CD8-positive, alpha-beta memory T cell (primary cell): Measurements from ENCODE around the gene SLC7A7. TPM values are rescaled to one million over a fixed set of nuclear protein-coding genes. Genes with fewer than 3 reads are reported as not detected.

Experiments
- CTCF ChIA-PET: fragments of 350-600 bp; sonication (Branson Sonifier 250); formaldehyde crosslinking; loops from one replicate; lab custom pipeline; 2021; ENCODE audit warnings: antibody characterized with exemption; lab: Charles Lee
- POLR2A ChIA-PET: fragments of 350-600 bp; sonication (Branson Sonifier 250); formaldehyde crosslinking; loops from one replicate; lab custom pipeline; 2021; ENCODE audit warnings: antibody characterized with exemption; lab: Charles Lee
- DNase-seq, 5 donors: peaks; one replicate each; pipeline versions ENCODE4 v3.0.0 to v3.0.0-alpha.2; 2020 to 2022; ENCODE audit warnings: mixed read lengths in 1 of 5
- H3K27ac ChIP-seq: one replicate; pipeline ENCODE4 v1.7.0; 2013; ENCODE audit warnings: low read depth, mild to moderate bottlenecking, low read length, moderate library complexity
- H3K27me3 ChIP-seq: 2 replicates; pipeline ENCODE4 v1.7.0; 2013; ENCODE audit warnings: low read length, mild to moderate bottlenecking; ENCODE audit not compliant: insufficient read depth, poor library complexity, severe bottlenecking
- H3K36me3 ChIP-seq: 2 replicates; pipeline ENCODE4 v1.7.0; 2013; ENCODE audit warnings: mild to moderate bottlenecking, low read length, moderate library complexity; ENCODE audit not compliant: insufficient read depth
- H3K4me1 ChIP-seq: 2 replicates; pipeline ENCODE4 v1.7.0; 2013; ENCODE audit warnings: mild to moderate bottlenecking, low read length, moderate library complexity; ENCODE audit not compliant: insufficient read depth
- H3K4me3 ChIP-seq: 2 replicates; pipeline ENCODE4 v1.7.0; 2013; ENCODE audit warnings: mild to moderate bottlenecking, low read length
- H3K9me3 ChIP-seq: 2 replicates; pipeline ENCODE4 v1.7.0; 2013; ENCODE audit warnings: mild to moderate bottlenecking, low read length
- H3K27ac Mint-ChIP-seq, 8 donors: one replicate each; pipeline ENCODE4 v1.8.0; 2020 to 2021; ENCODE audit warnings: mixed read lengths in 8 of 8, mild to moderate bottlenecking in 6 of 8, inconsistent platforms in 3 of 8, moderate library complexity in 3 of 8
- H3K27me3 Mint-ChIP-seq, 2 donors: one replicate each; pipeline ENCODE4 v1.8.0; 2020 to 2021; ENCODE audit warnings: mixed read lengths in 2 of 2, mild to moderate bottlenecking in 1 of 2, moderate library complexity in 1 of 2
- H3K36me3 Mint-ChIP-seq, 3 donors: one replicate each; pipeline ENCODE4 v1.8.0; 2020 to 2021; ENCODE audit warnings: mixed read lengths in 3 of 3, inconsistent platforms in 1 of 3, mild to moderate bottlenecking in 1 of 3
- H3K4me1 Mint-ChIP-seq, 3 donors: one replicate each; pipeline ENCODE4 v1.8.0; 2020 to 2021; ENCODE audit warnings: mixed read lengths in 3 of 3, inconsistent platforms in 1 of 3, mild to moderate bottlenecking in 1 of 3
- H3K4me3 Mint-ChIP-seq, 7 donors: one replicate each; pipeline ENCODE4 v1.8.0; 2020 to 2021; ENCODE audit warnings: mixed read lengths in 7 of 7, mild to moderate bottlenecking in 6 of 7, moderate library complexity in 4 of 7, inconsistent platforms in 2 of 7
- H3K9me3 Mint-ChIP-seq, 5 donors: one replicate each; pipeline ENCODE4 v1.8.0; 2020 to 2022; ENCODE audit warnings: mixed read lengths in 5 of 5, mild to moderate bottlenecking in 3 of 5, moderate library complexity in 2 of 5, inconsistent platforms in 1 of 5
- polyA plus RNA-seq: library from polyadenylated mRNA; unstranded; fragments of 300-500 nt; fragmentation: Illumina TruSeq; gene quantifications from one replicate; pipeline ENCODE4 v1.2.3, GENCODE V29; 2021
- total RNA-seq, 2 experiments: library from RNA; stranded (reverse); gene quantifications; one replicate each; pipeline ENCODE4 v1.2.3, GENCODE V29; 2021

Gene SLC7A7
- total and polyA plus RNA-seq, 3 experiments from 2014 or later, result 0.70 to 0.75 TPM; not detected in 1

DNA sequence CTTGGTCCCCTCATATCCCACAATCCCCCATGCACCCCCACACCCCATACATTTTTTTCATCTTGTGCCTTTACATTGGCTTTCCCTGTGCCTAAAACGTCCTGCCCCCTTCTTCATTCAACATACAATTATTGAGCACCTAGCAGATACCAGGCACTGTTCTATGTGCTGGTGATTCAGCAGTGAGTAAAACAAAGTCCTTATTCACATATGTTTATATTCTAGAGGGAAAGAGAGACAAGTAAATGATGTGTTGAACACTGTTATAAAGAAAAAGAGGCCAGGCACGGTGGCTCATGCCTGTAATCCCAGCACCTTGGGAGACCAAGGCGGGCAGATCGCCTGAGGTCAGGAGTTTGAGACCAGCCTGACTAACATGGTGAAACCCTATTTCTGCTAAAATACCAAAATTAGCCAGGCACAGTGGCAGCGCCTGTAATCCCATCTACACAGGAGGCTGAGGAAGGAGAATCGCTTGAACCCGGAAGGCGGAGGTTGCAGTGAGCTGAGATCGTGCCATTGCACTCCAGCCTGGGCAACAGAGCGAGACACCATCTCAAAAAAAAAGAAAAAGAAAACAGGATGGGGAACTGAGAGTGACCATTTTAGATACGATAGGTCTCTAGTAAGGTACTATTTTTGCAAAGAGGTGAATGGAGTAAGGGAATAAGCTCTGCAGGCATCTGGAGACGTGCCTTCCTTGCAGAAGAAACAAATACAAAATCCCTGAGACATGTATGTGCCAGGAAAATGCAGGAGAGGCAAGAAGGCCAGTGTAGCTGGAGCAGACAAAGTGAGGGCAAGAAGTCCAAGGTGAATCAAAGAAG lies 12.2 kb downstream of the SLC7A7 start:
- no peak for DNase-seq
- POLR2A ChIA-PET, result no interaction called here
- Histone ChIP-seq H3K27me3 (no peaks in the 10 kb centered on the region), H3K4me1 (no peaks in the 10 kb centered on the region), H3K36me3 (no peaks in the 10 kb centered on the region), H3K4me3 (no peak overlapping the region), H3K27ac (no peak overlapping the region), H3K9me3 (no peaks in the 10 kb centered on the region)
- CTCF ChIA-PET, result no interaction called here
- H3K4me1 Mint-ChIP-seq, result no peaks in the 10 kb centered on the region
- no peak overlapping the region for H3K27ac Mint-ChIP-seq
- peaks cover 30 to 69% of the 10 kb centered on the region in 2 donors for H3K27me3 Mint-ChIP-seq
- peaks cover 0 to 2% (median 0%) of the 10 kb centered on the region in 5 donors for H3K9me3 Mint-ChIP-seq
- peaks cover 0 to 3% (median 0%) of the 10 kb centered on the region in 3 donors for H3K36me3 Mint-ChIP-seq
- no peak overlapping the region for H3K4me3 Mint-ChIP-seq

DNA sequence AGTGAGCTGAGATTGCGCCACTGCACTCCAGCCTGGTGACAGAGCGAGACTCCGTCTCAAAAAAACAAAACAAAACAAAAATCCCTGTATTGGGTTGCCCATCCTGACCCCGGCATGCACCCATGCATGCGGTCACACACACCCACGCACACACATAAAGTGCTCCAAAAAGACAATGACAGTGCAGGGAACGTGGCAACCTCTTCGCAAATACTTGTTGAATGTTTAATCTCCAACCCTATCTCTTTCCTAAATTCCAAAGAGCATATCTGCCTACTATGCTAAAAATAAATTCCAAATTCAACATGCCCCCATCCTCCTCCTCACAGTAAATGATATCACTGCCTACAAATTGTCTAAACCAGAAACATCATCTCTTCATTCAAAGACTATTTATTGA lies 13.5 kb downstream of the SLC7A7 start:
- Histone ChIP-seq H3K4me1 (no peaks in the 10 kb centered on the region), H3K27me3 (no peaks in the 10 kb centered on the region), H3K36me3 (no peaks in the 10 kb centered on the region), H3K27ac (no peak overlapping the region), H3K9me3 (no peaks in the 10 kb centered on the region), H3K4me3 (no peak overlapping the region)
- no peak for DNase-seq
- peaks cover 36 to 72% of the 10 kb centered on the region in 2 donors for H3K27me3 Mint-ChIP-seq
- H3K4me3 Mint-ChIP-seq, result no peak overlapping the region
- ChIA-PET POLR2A (no interaction called here), CTCF (no interaction called here)
- peaks cover 0 to 3% (median 0%) of the 10 kb centered on the region in 3 donors for H3K36me3 Mint-ChIP-seq
- no peaks in the 10 kb centered on the region for H3K4me1 Mint-ChIP-seq
- no peak overlapping the region for H3K27ac Mint-ChIP-seq
- peaks cover 0 to 2% (median 0%) of the 10 kb centered on the region in 5 donors for H3K9me3 Mint-ChIP-seq

DNA sequence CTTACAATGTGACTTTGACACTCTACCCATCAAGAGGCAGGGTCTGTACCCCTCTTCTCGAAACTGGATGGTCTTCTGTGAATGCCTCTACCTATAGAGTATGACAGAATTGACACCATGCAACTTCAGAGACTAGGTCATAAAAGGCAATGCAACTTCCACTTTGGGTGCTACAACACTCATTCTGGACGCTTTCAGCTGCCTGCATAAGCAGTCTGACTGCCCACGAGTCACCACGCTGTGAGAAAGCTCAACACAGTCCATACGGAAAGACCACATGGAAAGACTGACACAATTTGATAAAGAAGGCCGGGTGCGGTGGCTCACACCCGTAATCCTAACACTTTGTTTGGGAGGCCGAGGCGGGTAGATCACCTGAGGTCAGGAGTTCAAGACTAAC lies 14.9 kb downstream of the SLC7A7 start:
- Histone ChIP-seq H3K36me3 (no peaks in the 10 kb centered on the region), H3K27me3 (no peaks in the 10 kb centered on the region), H3K27ac (no peak overlapping the region), H3K9me3 (no peaks in the 10 kb centered on the region), H3K4me1 (no peaks in the 10 kb centered on the region), H3K4me3 (no peak overlapping the region)
- POLR2A ChIA-PET, result no interaction called here
- Mint-ChIP-seq H3K27me3 (peaks cover 35 to 76% of the 10 kb centered on the region in 2 donors), H3K4me3 (no peak overlapping the region), H3K9me3 (no peaks in the 10 kb centered on the region), H3K27ac (no peak overlapping the region), H3K4me1 (no peaks in the 10 kb centered on the region), H3K36me3 (peaks cover 0 to 3% (median 2%) of the 10 kb centered on the region in 3 donors)
- CTCF ChIA-PET, result no interaction called here
- DNase-seq, result no peak

DNA sequence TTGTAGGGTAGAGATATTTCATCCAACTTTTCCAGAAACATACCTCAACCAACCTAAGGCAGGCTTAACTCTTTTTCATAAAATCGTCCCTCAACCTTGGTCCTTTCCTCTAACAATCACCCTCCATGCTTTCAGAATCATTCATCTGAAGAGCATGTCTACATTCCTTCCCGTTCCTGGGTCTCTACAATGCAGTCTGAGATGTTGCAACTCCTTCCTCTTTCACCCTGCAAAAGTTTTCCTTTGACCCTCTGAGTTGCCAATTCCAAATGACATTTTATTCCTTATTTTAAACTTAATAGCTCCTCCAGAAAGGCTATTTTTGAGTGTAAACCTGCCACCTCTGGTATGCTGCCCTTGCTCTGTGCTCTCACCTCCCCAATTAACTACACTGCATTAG lies 16.7 kb downstream of the SLC7A7 start:
- H3K4me3 ChIP-seq, result no peak overlapping the region
- no peaks in the 10 kb centered on the region for H3K36me3 ChIP-seq
- no peak overlapping the region for H3K27ac ChIP-seq
- H3K4me1 ChIP-seq, result no peaks in the 10 kb centered on the region
- DNase-seq, result no peak
- H3K4me3 Mint-ChIP-seq, result no peak overlapping the region
- no peaks in the 10 kb centered on the region for H3K27me3 ChIP-seq
- H3K9me3 ChIP-seq, result no peaks in the 10 kb centered on the region
- peaks cover 0 to 3% (median 2%) of the 10 kb centered on the region in 3 donors for H3K36me3 Mint-ChIP-seq
- no peaks in the 10 kb centered on the region for H3K4me1 Mint-ChIP-seq
- ChIA-PET POLR2A (no interaction called here), CTCF (no interaction called here)
- H3K9me3 Mint-ChIP-seq, result no peaks in the 10 kb centered on the region
- H3K27me3 Mint-ChIP-seq, result peaks cover 34 to 72% of the 10 kb centered on the region in 2 donors
- H3K27ac Mint-ChIP-seq, result no peak overlapping the region

DNA sequence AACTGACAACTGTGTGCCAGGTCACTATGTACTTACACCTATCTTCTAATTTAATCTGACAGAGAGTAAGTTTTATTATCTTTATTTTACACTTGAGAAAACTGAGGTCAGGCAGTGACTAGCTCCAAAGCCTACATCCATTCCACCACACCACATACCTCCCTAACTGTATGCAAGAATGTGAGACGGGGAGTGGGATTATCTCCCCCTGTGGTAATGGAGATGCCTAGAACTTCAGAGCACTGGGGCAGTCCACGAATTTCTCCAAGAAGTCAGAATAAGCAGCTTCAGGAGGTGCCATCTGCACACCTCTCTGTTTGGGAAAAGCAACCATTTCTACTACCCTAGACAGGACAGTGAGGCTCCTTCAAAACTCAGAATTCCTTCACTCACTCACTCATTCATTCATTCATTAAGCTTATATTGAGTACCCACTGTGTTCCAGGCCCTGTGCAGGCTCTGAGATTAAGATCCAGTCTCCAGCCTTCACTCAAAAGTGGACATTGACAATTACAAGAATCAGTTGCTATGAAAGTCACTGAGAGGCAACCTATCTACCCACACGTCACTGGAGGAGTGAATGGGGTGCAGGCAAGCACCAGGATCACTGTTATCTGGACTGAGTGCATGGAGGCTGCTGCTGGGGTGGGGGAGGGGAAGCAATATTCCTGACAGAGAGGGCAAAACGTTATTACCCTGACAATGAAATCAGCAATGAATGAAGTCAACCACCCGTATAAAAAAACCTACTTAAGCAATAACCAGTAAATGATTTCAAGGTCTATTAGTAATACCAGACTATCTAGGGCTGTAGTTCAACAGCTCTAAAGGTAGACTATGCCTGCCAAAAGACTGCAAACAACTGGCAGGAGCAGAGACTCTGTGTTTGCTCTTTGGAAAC lies 18.0 kb downstream of the SLC7A7 start:
- Histone ChIP-seq H3K27me3 (no peaks in the 10 kb centered on the region), H3K27ac (no peak overlapping the region), H3K36me3 (no peaks in the 10 kb centered on the region), H3K4me3 (no peak overlapping the region), H3K9me3 (no peaks in the 10 kb centered on the region), H3K4me1 (no peaks in the 10 kb centered on the region)
- CTCF ChIA-PET, result no interaction called here
- peaks cover 0 to 2% (median 0%) of the 10 kb centered on the region in 3 donors for H3K36me3 Mint-ChIP-seq
- DNase-seq, result no peak
- no peak overlapping the region for H3K27ac Mint-ChIP-seq
- H3K4me3 Mint-ChIP-seq, result no peak overlapping the region
- H3K27me3 Mint-ChIP-seq, result peaks cover 32 to 61% of the 10 kb centered on the region in 2 donors
- H3K4me1 Mint-ChIP-seq, result no peaks in the 10 kb centered on the region
- POLR2A ChIA-PET, result no interaction called here
- H3K9me3 Mint-ChIP-seq, result no peaks in the 10 kb centered on the region

DNA sequence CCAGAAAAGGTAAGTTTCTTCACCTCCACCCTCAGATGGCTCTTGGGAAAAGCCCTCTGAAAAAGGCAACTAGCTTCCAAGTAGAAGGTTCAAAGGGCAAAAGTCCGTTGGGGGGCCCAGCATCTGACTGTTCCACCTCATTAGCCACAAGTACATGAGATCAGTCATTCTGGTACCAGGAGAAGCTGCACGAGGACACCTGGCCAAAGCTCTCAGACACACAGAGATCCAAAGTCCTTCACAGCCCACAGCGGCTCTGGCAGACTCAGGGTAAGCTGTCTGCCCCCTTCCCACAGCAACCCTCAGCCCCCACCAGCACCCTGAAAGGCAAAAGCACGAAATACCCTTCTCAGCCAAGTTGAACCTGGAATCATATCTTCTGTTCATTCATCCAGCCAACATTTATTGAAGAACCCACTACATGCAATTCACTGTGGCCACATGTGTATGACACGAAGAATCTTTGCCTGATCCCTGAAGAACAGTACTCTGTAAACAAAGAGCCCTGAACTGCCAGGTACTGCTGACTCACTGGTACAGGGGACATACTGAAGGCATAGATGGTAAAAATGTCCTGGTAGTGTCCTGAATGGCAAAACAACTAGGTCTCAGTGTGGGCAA lies 19.0 kb downstream of the SLC7A7 start:
- H3K36me3 Mint-ChIP-seq, result peaks cover 0 to 2% (median 0%) of the 10 kb centered on the region in 3 donors
- no peaks in the 10 kb centered on the region for H3K4me1 Mint-ChIP-seq
- no peak for DNase-seq
- H3K27ac Mint-ChIP-seq, result no peak overlapping the region
- Histone ChIP-seq H3K36me3 (no peaks in the 10 kb centered on the region), H3K27ac (no peak overlapping the region), H3K27me3 (no peaks in the 10 kb centered on the region), H3K4me3 (no peak overlapping the region), H3K9me3 (no peaks in the 10 kb centered on the region), H3K4me1 (no peaks in the 10 kb centered on the region)
- POLR2A ChIA-PET, result no interaction called here
- CTCF ChIA-PET, result no interaction called here
- no peak overlapping the region for H3K4me3 Mint-ChIP-seq
- peaks cover 29 to 57% of the 10 kb centered on the region in 2 donors for H3K27me3 Mint-ChIP-seq
- no peaks in the 10 kb centered on the region for H3K9me3 Mint-ChIP-seq

DNA sequence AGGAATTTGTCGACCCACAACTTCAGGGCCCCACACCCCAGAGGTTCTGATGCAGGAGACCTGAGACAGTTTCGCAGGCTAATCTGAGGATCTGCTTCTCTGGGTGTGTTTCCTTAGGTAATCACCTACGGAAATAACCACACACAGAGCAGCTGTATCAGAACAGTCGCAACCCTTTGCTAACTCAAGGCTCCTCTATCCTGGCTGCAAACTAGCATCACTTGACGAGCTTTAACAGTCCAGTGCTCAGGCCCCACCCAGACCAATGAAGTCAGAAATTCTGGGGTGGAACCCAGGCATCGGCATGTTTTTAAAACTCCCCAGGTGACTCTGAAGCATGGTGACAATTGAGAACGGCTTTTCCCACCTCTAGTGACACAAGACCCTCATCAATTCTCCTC lies 20.7 kb downstream of the SLC7A7 start:
- ChIA-PET CTCF (no interaction called here), POLR2A (no interaction called here)
- H3K9me3 ChIP-seq, result no peaks in the 10 kb centered on the region
- Mint-ChIP-seq H3K4me3 (no peak overlapping the region), H3K9me3 (no peaks in the 10 kb centered on the region), H3K36me3 (peaks cover 0 to 2% (median 0%) of the 10 kb centered on the region in 3 donors), H3K27ac (no peak overlapping the region), H3K4me1 (no peaks in the 10 kb centered on the region), H3K27me3 (peaks cover 19 to 45% of the 10 kb centered on the region in 2 donors)
- DNase-seq, result no peak
- H3K36me3 ChIP-seq, result no peaks in the 10 kb centered on the region
- no peaks in the 10 kb centered on the region for H3K4me1 ChIP-seq
- no peak overlapping the region for H3K4me3 ChIP-seq
- no peaks in the 10 kb centered on the region for H3K27me3 ChIP-seq
- no peak overlapping the region for H3K27ac ChIP-seq
